Dendritic cell treated with granulocyte-macrophage colony-stimulating factor and Interleukin-4, amounts not matched to agents 40 ng/mL and 50 ng/mL, for 4 days (primary cell): ENCODE measurements around the gene D2HGDH.
"Not testable (repeated sequence)": the region's sequence is repeated elsewhere in the genome, so short reads cannot be mapped to it uniquely, and the experiment has no call there.

ENCODE experiments used
- H3K27ac Mint-ChIP-seq: one replicate; pipeline ENCODE4 v1.8.0; 2022; ENCODE audit warnings: mild to moderate bottlenecking, mixed read lengths
- H3K27me3 Mint-ChIP-seq: one replicate; pipeline ENCODE4 v1.8.0; 2022; ENCODE audit warnings: mild to moderate bottlenecking, mixed read lengths
- H3K36me3 Mint-ChIP-seq: one replicate; pipeline ENCODE4 v1.8.0; 2022; ENCODE audit warnings: low read depth, mixed read lengths
- H3K4me1 Mint-ChIP-seq: one replicate; pipeline ENCODE4 v1.8.0; 2022; ENCODE audit warnings: low read depth, mixed read lengths
- H3K4me3 Mint-ChIP-seq: one replicate; pipeline ENCODE4 v1.8.0; 2022; ENCODE audit warnings: mild to moderate bottlenecking, moderate library complexity, mixed read lengths
- H3K9me3 Mint-ChIP-seq: one replicate; pipeline ENCODE4 v1.8.0; 2022; ENCODE audit warnings: mixed read lengths
- intact Hi-C: fragments of 100-400 bp; cut with micrococcal nuclease; formaldehyde crosslinking; loops from one replicate; pipeline ENCODE4 v1.15.0; 2022

The D2HGDH gene

DNA sequence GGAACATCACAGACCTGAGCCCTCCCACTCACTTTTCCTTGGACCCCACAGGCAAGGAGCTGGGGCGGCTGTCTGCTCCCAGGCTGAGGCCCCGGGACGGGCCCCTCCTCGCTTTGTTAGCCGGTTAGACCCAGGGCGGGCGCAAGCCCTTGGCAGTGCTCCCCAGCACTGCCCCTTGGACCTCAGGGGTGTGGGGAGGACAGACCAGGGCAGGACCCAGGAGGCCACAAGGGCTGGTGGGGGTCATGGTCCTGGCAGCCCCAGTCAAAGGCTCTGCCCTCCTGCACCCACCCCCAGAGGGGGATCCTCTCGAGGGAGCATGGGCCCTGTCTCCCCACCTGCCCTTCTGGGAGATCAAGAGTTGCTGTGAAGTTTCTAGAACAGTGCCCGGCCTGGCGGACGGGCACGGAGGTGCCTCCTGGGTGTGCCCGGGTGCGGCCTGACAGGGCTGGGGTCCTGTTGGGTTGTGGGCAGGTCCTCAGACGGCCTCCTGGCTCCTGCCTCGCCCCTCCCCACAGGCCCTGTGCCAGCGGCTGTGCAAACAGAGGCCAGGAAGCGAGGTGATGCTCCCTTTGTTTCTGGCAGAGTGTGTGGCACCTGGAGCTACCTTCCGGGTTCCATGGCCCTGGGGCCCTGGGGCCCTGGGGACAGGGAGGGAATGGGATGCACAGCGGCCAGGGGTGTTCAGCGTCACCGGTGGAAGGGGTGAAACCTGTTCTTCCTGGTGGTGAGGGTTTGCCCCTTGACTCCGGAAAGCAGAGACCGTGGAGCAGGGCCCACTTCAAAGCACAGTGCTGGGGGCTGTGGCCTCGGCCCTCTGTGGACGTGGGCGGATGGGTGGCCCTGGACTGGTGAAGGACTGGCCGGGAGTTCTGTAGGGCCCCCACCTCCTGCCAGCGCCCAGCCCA, 39.3 kb downstream of the D2HGDH start:
- H3K27ac Mint-ChIP-seq = no peak overlapping the region
- peaks cover 31% of the 10 kb centered on the region for H3K27me3 Mint-ChIP-seq
- intact Hi-C loops = no loop called here
- H3K4me1 Mint-ChIP-seq = peaks cover 6% of the 10 kb centered on the region
- no peaks in the 10 kb centered on the region for H3K9me3 Mint-ChIP-seq
- no peaks in the 10 kb centered on the region for H3K36me3 Mint-ChIP-seq
- no peak overlapping the region for H3K4me3 Mint-ChIP-seq

DNA sequence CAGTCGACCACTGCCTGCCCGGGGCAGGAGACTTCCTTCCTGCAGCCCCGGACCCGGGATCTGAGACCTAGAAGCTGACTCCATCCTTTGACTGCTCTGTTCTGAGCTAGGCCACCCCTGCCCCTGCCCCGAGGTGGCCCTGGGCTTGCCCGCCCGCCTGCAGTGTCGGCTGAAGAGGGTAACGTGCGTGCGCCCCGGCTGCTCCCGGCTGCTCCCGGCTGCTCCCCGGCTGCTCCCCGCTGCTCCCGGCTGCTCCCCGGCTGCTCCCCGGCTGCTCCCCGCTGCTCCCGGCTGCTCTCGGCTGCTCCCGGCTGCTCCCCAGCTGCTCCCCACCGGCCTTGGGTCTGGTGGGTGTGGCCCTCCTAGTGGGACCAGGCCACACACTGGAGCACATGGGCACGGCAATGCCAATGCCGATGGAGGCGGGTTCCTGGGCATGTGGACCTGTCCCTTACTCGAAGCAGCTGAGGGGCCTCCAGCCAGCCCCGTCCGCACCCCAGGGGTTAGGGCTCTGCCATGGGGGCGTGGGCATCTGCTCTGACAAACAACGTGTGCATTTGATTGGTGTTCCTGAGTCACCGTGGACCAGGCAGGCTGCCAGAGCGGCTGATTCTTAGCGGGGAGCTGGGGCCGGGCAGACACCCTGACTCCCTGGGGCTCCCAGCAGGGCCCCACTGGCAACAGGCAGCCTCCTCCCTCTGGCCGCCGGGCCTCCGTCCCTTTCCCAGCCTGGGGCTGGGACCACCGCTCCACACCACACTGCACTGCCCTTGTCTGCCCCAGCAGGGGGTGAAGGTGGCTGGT, 40.2 kb downstream of the D2HGDH start:
- Mint-ChIP-seq H3K4me3 (no peak overlapping the region), H3K4me1 (peaks cover 6% of the 10 kb centered on the region), H3K9me3 (no peaks in the 10 kb centered on the region), H3K36me3 (no peaks in the 10 kb centered on the region), H3K27ac (no peak overlapping the region), H3K27me3 (peaks cover 31% of the 10 kb centered on the region)
- intact Hi-C loops = no loop called here

DNA sequence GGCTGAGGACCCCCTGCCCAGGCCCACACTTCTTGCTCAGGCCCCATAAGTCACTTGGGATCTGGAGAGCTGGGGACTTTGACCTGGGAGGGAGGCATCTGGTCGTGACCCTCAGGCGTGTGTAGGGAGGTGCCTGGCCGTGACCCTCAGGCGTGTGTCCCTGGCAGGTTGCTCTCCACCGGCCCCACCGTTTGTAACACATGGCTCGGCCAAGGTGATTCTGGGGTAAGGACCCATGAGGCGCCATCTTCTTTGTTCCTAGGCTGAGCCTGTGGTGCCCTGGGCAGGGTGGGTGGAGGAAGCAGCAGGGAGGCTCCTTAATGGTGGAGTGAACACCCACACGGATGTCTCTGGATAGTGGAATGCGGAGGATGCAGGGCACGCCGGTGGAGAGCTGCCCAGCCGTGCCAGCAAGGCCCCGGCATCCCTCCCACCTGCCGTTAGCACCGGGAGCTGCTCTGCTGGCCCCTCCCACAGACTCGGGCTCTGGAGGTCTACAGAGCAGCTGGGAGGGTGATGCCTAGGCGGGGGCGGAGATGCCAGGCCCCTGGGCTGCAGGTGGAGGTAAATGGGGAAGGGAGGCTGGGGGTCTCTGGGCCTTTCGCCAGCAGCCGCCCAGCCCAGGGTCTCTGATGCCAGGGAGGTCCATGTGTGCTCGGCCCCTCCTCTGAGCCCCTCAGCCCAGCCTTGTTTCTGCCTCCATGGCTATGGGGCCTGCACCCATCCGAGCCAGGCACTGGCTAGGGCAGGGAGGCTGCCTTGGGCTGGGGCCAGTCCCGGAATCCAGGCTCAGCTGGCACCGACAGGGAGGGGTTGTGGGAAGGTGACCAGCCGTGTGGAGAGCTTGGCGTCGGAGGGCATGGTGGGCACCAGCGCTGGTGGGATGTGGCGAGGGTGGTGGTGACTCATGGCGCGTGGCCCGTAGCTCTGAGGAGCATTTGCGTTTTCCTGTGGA, 41.1 kb downstream of the D2HGDH start:
- H3K9me3 Mint-ChIP-seq = no peaks in the 10 kb centered on the region
- H3K36me3 Mint-ChIP-seq = no peaks in the 10 kb centered on the region
- H3K27ac Mint-ChIP-seq = no peak overlapping the region
- H3K4me1 Mint-ChIP-seq = peaks cover 6% of the 10 kb centered on the region
- intact Hi-C loops = no loop called here
- peaks cover 31% of the 10 kb centered on the region for H3K27me3 Mint-ChIP-seq
- H3K4me3 Mint-ChIP-seq = no peak overlapping the region

- intact Hi-C loops = no loop called here
- peaks cover 6% of the 10 kb centered on the region for H3K4me1 Mint-ChIP-seq
- no peak within 1 kb of the TSS for H3K27ac Mint-ChIP-seq
- H3K36me3 Mint-ChIP-seq = no peaks in the 10 kb centered on the region
- H3K27me3 Mint-ChIP-seq = peaks cover 29% of the 10 kb centered on the region
- H3K4me3 Mint-ChIP-seq = no peak within 1 kb of the TSS
- H3K9me3 Mint-ChIP-seq = no peaks in the 10 kb centered on the region
Observed at GRCh38 chr2:241776336-241777169, 42.1 kb downstream of the D2HGDH start, which contains the start of gene GAL3ST2. TSS of gene GAL3ST2 (plus strand) at chr2:241776822. CDS start at chr2:241776956, 134 bp downstream.

DNA sequence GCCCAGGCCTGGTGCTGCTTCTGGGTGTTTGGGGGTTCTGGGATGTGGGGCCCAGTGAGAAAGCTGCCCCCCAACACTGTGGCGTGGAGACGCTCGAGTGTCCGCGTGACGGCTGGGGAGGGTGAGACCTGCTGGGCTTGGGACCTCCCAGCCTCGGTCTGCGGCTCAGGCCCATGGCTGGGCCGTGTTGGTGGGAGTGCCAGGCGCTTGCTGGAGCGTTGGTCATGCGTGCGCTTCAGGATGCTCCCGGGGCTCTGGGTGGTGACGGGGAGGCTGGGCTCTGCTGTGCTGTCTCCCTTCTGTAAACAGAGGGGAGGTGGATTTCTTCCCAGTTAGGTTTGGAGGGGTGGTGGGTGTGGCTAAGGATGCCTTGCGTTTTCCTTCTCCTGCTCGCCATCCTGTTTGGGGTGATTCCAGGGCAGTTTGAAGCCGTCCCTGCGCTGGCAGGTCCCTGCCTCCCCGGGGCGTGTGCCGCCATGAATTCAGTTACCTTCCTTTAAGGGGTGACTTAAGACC, 42.8 kb downstream of the D2HGDH start:
- Mint-ChIP-seq H3K27ac (no peak overlapping the region), H3K4me3 (no peak overlapping the region), H3K4me1 (no peaks in the 10 kb centered on the region), H3K9me3 (no peaks in the 10 kb centered on the region), H3K36me3 (no peaks in the 10 kb centered on the region), H3K27me3 (peaks cover 28% of the 10 kb centered on the region)
- intact Hi-C loops = no loop called here

GRCh38 chr2:241777686-241778627, 43.5 kb downstream of the D2HGDH start:
- Mint-ChIP-seq H3K27me3 (peaks cover 24% of the 10 kb centered on the region), H3K9me3 (no peaks in the 10 kb centered on the region), H3K4me3 (no peak overlapping the region), H3K36me3 (no peaks in the 10 kb centered on the region), H3K27ac (no peak overlapping the region), H3K4me1 (no peaks in the 10 kb centered on the region)
- intact Hi-C loops = no loop called here

GRCh38 chr2:241780939-241781569, 46.6 kb downstream of the D2HGDH start:
- H3K27ac Mint-ChIP-seq = no peak overlapping the region
- no peaks in the 10 kb centered on the region for H3K9me3 Mint-ChIP-seq
- peaks cover 2% of the 10 kb centered on the region for H3K27me3 Mint-ChIP-seq
- no peaks in the 10 kb centered on the region for H3K36me3 Mint-ChIP-seq
- no peak overlapping the region for H3K4me3 Mint-ChIP-seq
- no peaks in the 10 kb centered on the region for H3K4me1 Mint-ChIP-seq
- intact Hi-C loops = no loop called here

DNA sequence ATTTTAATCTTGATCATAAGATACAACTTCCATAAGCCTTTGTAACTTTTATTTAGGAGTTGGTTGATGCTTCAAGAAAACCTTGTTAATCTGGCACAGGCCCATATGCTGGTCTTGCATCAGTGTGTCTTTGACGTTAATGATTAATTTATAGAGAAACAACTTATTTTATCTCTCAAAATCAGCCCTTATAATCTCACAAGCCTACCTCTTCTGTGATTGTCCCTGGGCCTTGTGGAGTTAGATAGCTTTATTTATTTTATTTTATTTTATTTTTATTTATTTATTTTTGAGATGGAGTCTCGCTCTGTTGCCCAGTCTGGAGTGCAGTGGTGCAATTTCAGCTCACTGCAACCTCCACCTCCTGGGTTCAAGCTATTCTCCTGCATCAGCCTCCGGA, 47.6 kb downstream of the D2HGDH start:
- intact Hi-C loops, H3K27me3 Mint-ChIP-seq, H3K4me1 Mint-ChIP-seq, H3K4me3 Mint-ChIP-seq, H3K36me3 Mint-ChIP-seq, H3K27ac Mint-ChIP-seq, H3K9me3 Mint-ChIP-seq: not testable (repeated sequence)

- H3K4me3 Mint-ChIP-seq = no peak overlapping the region
- no peaks in the 10 kb centered on the region for H3K9me3 Mint-ChIP-seq
- peaks cover 20% of the 10 kb centered on the region for H3K27me3 Mint-ChIP-seq
- H3K36me3 Mint-ChIP-seq = no peaks in the 10 kb centered on the region
- no peak overlapping the region for H3K27ac Mint-ChIP-seq
- no peaks in the 10 kb centered on the region for H3K4me1 Mint-ChIP-seq
- intact Hi-C loops = no loop called here
Observed at GRCh38 chr2:241788135-241788534, 53.7 kb downstream of the D2HGDH start.

DNA sequence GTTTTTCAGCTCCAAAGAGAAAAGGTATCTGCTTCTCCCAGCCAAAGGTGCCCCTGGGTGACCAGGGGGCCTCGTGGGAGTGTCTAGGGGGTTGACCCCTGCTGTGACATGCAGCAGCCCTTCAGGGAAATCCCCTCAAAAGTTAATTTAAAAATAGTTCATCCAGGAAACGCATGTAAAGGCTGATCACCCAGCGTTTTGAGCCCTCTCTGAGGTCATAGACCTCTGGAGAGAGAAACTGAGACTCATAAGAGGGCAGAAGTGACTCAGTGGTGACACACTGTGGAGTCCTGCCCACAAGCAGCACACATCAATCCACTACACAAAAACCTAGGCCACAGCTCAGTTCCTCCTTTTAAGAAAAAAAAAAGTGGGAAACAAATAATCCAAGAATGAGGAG, 54.1 kb downstream of the D2HGDH start:
- intact Hi-C loops = no loop called here
- H3K36me3 Mint-ChIP-seq = no peaks in the 10 kb centered on the region

DNA sequence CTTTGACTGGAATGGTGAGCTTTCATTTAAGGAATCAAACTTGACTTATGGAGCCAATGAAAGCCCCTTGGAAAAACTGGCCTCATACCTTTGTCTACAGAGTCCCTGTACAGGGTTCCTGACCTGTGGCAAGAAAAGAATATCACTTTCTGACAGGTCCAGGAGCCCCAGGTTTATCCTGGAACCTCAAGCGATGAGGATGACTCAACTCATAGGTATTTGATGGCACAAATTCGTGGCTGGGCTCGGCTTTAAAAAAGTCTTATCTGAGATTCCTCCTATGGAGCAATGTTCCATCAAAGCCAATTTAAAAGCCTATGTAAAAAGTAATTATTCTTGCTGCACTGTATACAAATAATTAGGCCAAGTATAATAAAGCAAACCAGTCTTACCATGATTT, 57.0 kb downstream of the D2HGDH start:
- H3K9me3 Mint-ChIP-seq, H3K4me3 Mint-ChIP-seq, H3K36me3 Mint-ChIP-seq, H3K27ac Mint-ChIP-seq, intact Hi-C loops, H3K4me1 Mint-ChIP-seq: not testable (repeated sequence)
- H3K27me3 Mint-ChIP-seq = peaks cover 17% of the 10 kb centered on the region

More for the DNA sequence above, 54.1 kb downstream of the D2HGDH start:
- H3K27me3 Mint-ChIP-seq = peaks cover 20% of the 10 kb centered on the region
- H3K4me3 Mint-ChIP-seq = no peak overlapping the region
- no peaks in the 10 kb centered on the region for H3K4me1 Mint-ChIP-seq
- H3K27ac Mint-ChIP-seq = no peak overlapping the region
- H3K9me3 Mint-ChIP-seq = no peaks in the 10 kb centered on the region

GRCh38 chr2:241793385-241793784, 59.0 kb downstream of the D2HGDH start:
- no peak overlapping the region for H3K27ac Mint-ChIP-seq

More at GRCh38 chr2:241793385-241793784, 59.0 kb downstream of the D2HGDH start:
- no peaks in the 10 kb centered on the region for H3K4me1 Mint-ChIP-seq
- no peaks in the 10 kb centered on the region for H3K36me3 Mint-ChIP-seq
- intact Hi-C loops = no loop called here
- peaks cover 14% of the 10 kb centered on the region for H3K27me3 Mint-ChIP-seq
- H3K9me3 Mint-ChIP-seq = no peaks in the 10 kb centered on the region
- no peak overlapping the region for H3K4me3 Mint-ChIP-seq
